Cardiac fibroblast (primary cell): ENCODE data around the gene MRTFA.
A peak's percentile ranks its signal among the peaks of the same experiment; 100 is the strongest.

Experiments
- DNase-seq, 2 donors: peaks; one replicate each; pipeline versions ENCODE4 v3.0.0 to v3.0.0-alpha.2; 2010; ENCODE audit warnings: low read depth in 2 of 2
- H3K4me3 ChIP-seq, 2 donors: replicated peaks in 1 of 2; 1 replicate in 1 of 2; 2 replicates in 1 of 2; pipeline ENCODE4 v1.5.1; 2011; ENCODE audit warnings: low read depth in 2 of 2, low read length in 2 of 2, mild to moderate bottlenecking in 2 of 2, moderate library complexity in 1 of 2
- CTCF ChIP-seq: IDR thresholded peaks from one replicate; pipeline ENCODE4 v1.5.1; 2011; ENCODE audit warnings: low read depth, mild to moderate bottlenecking, low read length, inconsistent platforms

The MRTFA gene

GRCh38 chr22:40434106-40434505 is 202.4 kb downstream of the MRTFA start:
- no peak overlapping the region for H3K4me3 ChIP-seq
- TF ChIP-seq CTCF = no peak
- peak in 1 of 2 donors; percentile 29 for DNase-seq

GRCh38 chr22:40433416-40434090 is 203.0 kb downstream of the MRTFA start:
- TF ChIP-seq CTCF = no peak
- no peak for DNase-seq
- H3K4me3 ChIP-seq = no peak overlapping the region

GRCh38 chr22:40432625-40433024 is 203.9 kb downstream of the MRTFA start:
- no peak for TF ChIP-seq CTCF
- no peak overlapping the region for H3K4me3 ChIP-seq
- DNase-seq = no peak

- DNase-seq = no peak
- H3K4me3 ChIP-seq = no peak overlapping the region
- no peak for TF ChIP-seq CTCF
Observed at GRCh38 chr22:40432157-40432556, 204.4 kb downstream of the MRTFA start.

- no peak for DNase-seq
- H3K4me3 ChIP-seq = no peak overlapping the region
- TF ChIP-seq CTCF = no peak
Observed at GRCh38 chr22:40430991-40431390, 205.5 kb downstream of the MRTFA start.

GRCh38 chr22:40429481-40429880 is 207.0 kb downstream of the MRTFA start:
- no peak overlapping the region for H3K4me3 ChIP-seq
- no peak for DNase-seq
- TF ChIP-seq CTCF = no peak

GRCh38 chr22:40428796-40429195 is 207.7 kb downstream of the MRTFA start:
- DNase-seq = no peak
- TF ChIP-seq CTCF = no peak
- H3K4me3 ChIP-seq = no peak overlapping the region
